Stomach (tissue), 9 donors: ENCODE data around the gene NAV2. TPM values are rescaled to one million over a fixed set of nuclear protein-coding genes. Genes with fewer than 3 reads are reported as not detected.

Experiments
- DNase-seq, 2 donors: peaks; one replicate each; pipeline versions ENCODE4 v3.0.0 to v3.0.0-alpha.2; 2013 to 2019
- H3K27ac ChIP-seq, 5 donors: fragments of 200-600 bp in 4 of 5; sonication (generic) in 4 of 5; one replicate each; pipeline ENCODE4 v1.5.1; 2013 to 2019; ENCODE audit warnings: mild to moderate bottlenecking in 1 of 5, moderate library complexity in 1 of 5
- H3K27me3 ChIP-seq, 3 donors: fragments of 200-600 bp; sonication (generic); one replicate each; pipeline ENCODE4 v1.5.1; 2017 to 2019; ENCODE audit warnings: mixed run types in 1 of 3
- H3K36me3 ChIP-seq, 4 donors: fragments of 200-600 bp; sonication (generic); 1 replicate in 3 of 4; 2 replicates in 1 of 4; pipeline ENCODE4 v1.5.1; 2016 to 2019
- H3K4me1 ChIP-seq, 4 donors: fragments of 200-600 bp; sonication (generic); one replicate each; pipeline ENCODE4 v1.5.1; 2016 to 2019
- H3K4me3 ChIP-seq, 4 donors: fragments of 200-600 bp; sonication (generic) in 3 of 4; one replicate each; pipeline ENCODE4 v1.5.1; 2016 to 2019; ENCODE audit warnings: mild to moderate bottlenecking in 1 of 4
- H3K9me3 ChIP-seq, 4 donors: fragments of 200-600 bp; sonication (generic); one replicate each; pipeline ENCODE4 v1.5.1; 2016 to 2019
- CTCF ChIP-seq, 7 experiments: fragments of 450-650 bp in 4 of 7; fragments of 200-600 bp in 3 of 7; sonication (generic) in 3 of 7; IDR thresholded peaks; one replicate each; pipeline ENCODE4 v1.5.1; 2016 to 2019; ENCODE audit warnings: antibody characterized with exemption in 7 of 7, control low read depth in 2 of 7, mild to moderate bottlenecking in 1 of 7
- EP300 ChIP-seq: sonication (generic); formaldehyde crosslinking; IDR thresholded peaks from one replicate; pipeline ENCODE4 v1.6.1; 2017; ENCODE audit warnings: antibody characterized with exemption
- POLR2A ChIP-seq, 4 donors: fragments of 450-650 bp; IDR thresholded peaks; one replicate each; pipeline ENCODE4 v1.6.1; 2016; ENCODE audit warnings: antibody characterized with exemption in 4 of 4, control low read depth in 2 of 4, mild to moderate bottlenecking in 1 of 4, moderate library complexity in 1 of 4
- POLR2AphosphoS5 ChIP-seq, 3 donors: sonication (generic); formaldehyde crosslinking; IDR thresholded peaks; one replicate each; pipeline ENCODE4 v1.6.1; 2016; ENCODE audit warnings: antibody characterized with exemption in 3 of 3
- WGBS, 5 donors: extraction: QIAGEN DNeasy Blood & Tissue Kit in 3 of 5; methylation state at CpG; one replicate each; pipeline versions ENCODE4 v1.1.5 to v1.1.7; 2013 to 2018; 5-methylcytosine and 5-hydroxymethylcytosine counted together
- intact Hi-C: fragments of 100-400 bp; cut with DNase I; formaldehyde crosslinking; loops from one replicate; pipeline ENCODE4 v1.15.1; 2023; ENCODE audit warnings: low total_unique reads
- polyA plus RNA-seq, 3 donors: library from polyadenylated mRNA; stranded (reverse); fragments of 200-250 nt; gene quantifications; one replicate each; pipeline ENCODE4 v1.2.3, GENCODE V29; 2013
- total RNA-seq, 5 donors: library from RNA; depleted of rRNA; stranded (reverse); fragments of >200 nt; gene quantifications; one replicate each; pipeline versions ENCODE4 v1.1.0 to v1.2.3, GENCODE V29; 2014 to 2016
- donor health status: healthy with polysubstance abuse.
- donor health status: Bipolar disorder and iron deficiency.
- donor health status: healthy.

The NAV2 gene
- total and polyA plus RNA-seq, 8 donors, result 1.8 to 92.4 (median 7.9) TPM

- TF ChIP-seq CTCF (IDR thresholded peaks at IDR 0.05) (no peak), POLR2AphosphoS5 (IDR thresholded peaks at IDR 0.05) (no peak)
- Histone ChIP-seq H3K4me1 (peaks cover 0 to 27% (median 11%) of the 10 kb centered on the region in 4 donors), H3K4me3 (no peak overlapping the region), H3K27ac (no peak overlapping the region), H3K36me3 (no peaks in the 10 kb centered on the region), H3K27me3 (no peaks in the 10 kb centered on the region), H3K9me3 (no peaks in the 10 kb centered on the region)
- 62 to 70% (median 66%) methylated on average over 2 of the region's 2 CpGs for WGBS, 5 donors
- intact Hi-C loops, result no loop called here
- DNase-seq, result no peak
Measured at GRCh38 chr11:19843079-19843478, 130.4 kb downstream of the NAV2 start.

GRCh38 chr11:19844012-19844411, 131.4 kb downstream of the NAV2 start:
- no peak overlapping the region for H3K4me3 ChIP-seq
- no peak for DNase-seq
- no peaks in the 10 kb centered on the region for H3K36me3 ChIP-seq
- no peaks in the 10 kb centered on the region for H3K27me3 ChIP-seq
- TF ChIP-seq POLR2A (IDR thresholded peaks at IDR 0.05), result no peak
- no peak for TF ChIP-seq POLR2AphosphoS5 (IDR thresholded peaks at IDR 0.05)
- H3K9me3 ChIP-seq, result no peaks in the 10 kb centered on the region
- peaks cover under 1 to 27% (median 15%) of the 10 kb centered on the region in 4 donors for H3K4me1 ChIP-seq
- intact Hi-C loops, result no loop called here
- H3K27ac ChIP-seq, result no peak overlapping the region

- peaks cover 4 to 35% (median 18%) of the 10 kb centered on the region in 4 donors for H3K4me1 ChIP-seq
Measured at GRCh38 chr11:19844806-19845205, 132.2 kb downstream of the NAV2 start.

GRCh38 chr11:19845626-19846025, 133.0 kb downstream of the NAV2 start:
- Histone ChIP-seq H3K4me1 (peaks cover 4 to 43% (median 20%) of the 10 kb centered on the region in 4 donors), H3K9me3 (no peaks in the 10 kb centered on the region), H3K27ac (no peak overlapping the region), H3K27me3 (no peaks in the 10 kb centered on the region), H3K4me3 (no peak overlapping the region), H3K36me3 (no peaks in the 10 kb centered on the region)
- intact Hi-C loops, result no loop called here
- no peak for TF ChIP-seq POLR2AphosphoS5 (IDR thresholded peaks at IDR 0.05)
- DNase-seq, result no peak

More at GRCh38 chr11:19844806-19845205, 132.2 kb downstream of the NAV2 start:
- intact Hi-C loops, result no loop called here
- no peak overlapping the region for H3K4me3 ChIP-seq
- no peaks in the 10 kb centered on the region for H3K36me3 ChIP-seq
- WGBS, 5 donors, result 91 to 96% (median 95%) methylated on average over 2 of the region's 2 CpGs
- no peaks in the 10 kb centered on the region for H3K9me3 ChIP-seq
- no peaks in the 10 kb centered on the region for H3K27me3 ChIP-seq
- no peak overlapping the region for H3K27ac ChIP-seq
- TF ChIP-seq POLR2AphosphoS5 (IDR thresholded peaks at IDR 0.05) (no peak), EP300 (no peak)
- DNase-seq, result no peak

- DNase-seq, result peak in 1 of 2 donors; percentile 70
- Histone ChIP-seq H3K9me3 (peaks cover 0 to under 1% (median 0%) of the 10 kb centered on the region in 4 donors), H3K4me3 (no peak overlapping the region), H3K27ac (no peak overlapping the region), H3K36me3 (no peaks in the 10 kb centered on the region), H3K4me1 (peaks cover 4 to 49% (median 24%) of the 10 kb centered on the region in 4 donors), H3K27me3 (no peaks in the 10 kb centered on the region)
- WGBS, 5 donors, result 77 to 83% (median 78%) methylated on average over 6 of the region's 6 CpGs
- TF ChIP-seq POLR2AphosphoS5 (IDR thresholded peaks at IDR 0.05), result no peak
- intact Hi-C loops, result no loop called here
Measured at GRCh38 chr11:19846654-19847305, 134.1 kb downstream of the NAV2 start.

- intact Hi-C loops, result no loop called here
- H3K4me3 ChIP-seq, result no peak overlapping the region
- TF ChIP-seq CTCF (IDR thresholded peaks at IDR 0.05), result no peak
- TF ChIP-seq POLR2AphosphoS5 (IDR thresholded peaks at IDR 0.05), result no peak
- no peak for TF ChIP-seq EP300
- TF ChIP-seq POLR2A (IDR thresholded peaks at IDR 0.05), result no peak
- WGBS, 5 donors, result 85 to 100% (median 90%) methylated on average over 2 of the region's 2 CpGs
- no peaks in the 10 kb centered on the region for H3K36me3 ChIP-seq
- no peak for DNase-seq
- H3K9me3 ChIP-seq, result peaks cover 0 to 3% (median 0%) of the 10 kb centered on the region in 4 donors
- H3K27ac ChIP-seq, result no peak overlapping the region
- peaks cover 4 to 53% (median 24%) of the 10 kb centered on the region in 4 donors for H3K4me1 ChIP-seq
- no peaks in the 10 kb centered on the region for H3K27me3 ChIP-seq
Measured at GRCh38 chr11:19848219-19848618, 135.6 kb downstream of the NAV2 start.
